GM20431 (cell line): ENCODE results near the gene ADAMTSL1.

Source experiments
- in situ Hi-C: fragments of 300-500 bp; cut with MseI, MboI; formaldehyde crosslinking; loops from one replicate; pipeline ENCODE4 v1.15.0; 2020; ENCODE audit warnings: low sequenced_read_pairs; ENCODE audit not compliant: unreplicated experiment

Gene ADAMTSL1

DNA sequence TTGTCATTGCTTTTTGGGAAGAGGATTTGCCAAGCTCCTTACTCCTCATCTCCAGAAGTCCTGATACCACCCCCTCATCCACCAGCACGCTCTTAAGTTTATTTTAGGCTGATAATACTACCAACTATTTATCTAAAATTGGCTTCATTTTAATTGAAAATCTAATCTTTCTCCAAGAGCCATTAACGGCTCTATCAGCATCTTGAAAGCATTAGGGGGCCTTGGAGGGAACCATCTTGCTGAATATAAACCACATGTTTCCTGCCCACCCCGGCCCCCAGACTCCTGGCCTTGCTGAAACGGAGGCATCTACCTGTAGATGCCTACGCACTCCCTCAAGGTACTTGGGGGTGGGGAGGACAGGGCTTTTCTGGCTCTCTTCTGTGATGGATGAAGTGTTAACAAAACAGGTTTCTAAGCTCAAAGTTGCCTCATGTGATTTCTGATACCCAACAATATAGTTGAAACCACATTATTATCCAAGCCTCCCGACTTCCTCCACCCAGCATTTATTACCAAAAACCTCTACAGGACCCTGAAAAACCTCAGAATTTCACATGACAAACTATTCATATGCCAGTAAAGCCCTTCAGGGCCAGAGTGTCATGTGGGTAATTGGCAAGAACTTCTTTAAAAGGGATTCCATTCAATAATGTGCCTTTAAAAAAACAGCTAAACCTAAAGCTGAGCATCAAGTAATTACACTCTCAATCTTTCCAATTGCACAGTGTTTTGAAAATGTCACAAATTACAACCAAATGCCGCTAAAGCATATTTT, 462.3 kb downstream of the ADAMTSL1 start:
- in situ Hi-C loops, result no loop called here

DNA sequence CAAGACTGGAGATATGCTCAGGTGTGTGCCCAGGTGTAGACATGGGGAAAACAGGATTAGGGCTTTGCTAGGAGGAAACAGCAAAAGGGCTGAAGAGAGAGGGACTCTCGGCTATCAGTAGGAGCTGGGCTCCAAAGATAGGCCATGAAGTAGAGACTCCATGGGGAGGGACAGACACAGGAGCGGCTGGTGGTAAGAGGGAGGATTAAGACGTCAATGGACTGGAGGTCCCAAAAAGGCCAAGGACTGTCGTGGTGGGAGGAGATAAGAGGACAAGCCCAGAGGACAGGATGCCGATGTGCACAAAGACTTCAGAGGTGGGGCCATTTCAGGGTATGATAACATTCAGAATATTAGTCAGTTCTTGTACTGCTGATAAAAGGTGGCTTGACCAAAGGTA, 466.0 kb downstream of the ADAMTSL1 start:
- in situ Hi-C loops, result no loop called here

DNA sequence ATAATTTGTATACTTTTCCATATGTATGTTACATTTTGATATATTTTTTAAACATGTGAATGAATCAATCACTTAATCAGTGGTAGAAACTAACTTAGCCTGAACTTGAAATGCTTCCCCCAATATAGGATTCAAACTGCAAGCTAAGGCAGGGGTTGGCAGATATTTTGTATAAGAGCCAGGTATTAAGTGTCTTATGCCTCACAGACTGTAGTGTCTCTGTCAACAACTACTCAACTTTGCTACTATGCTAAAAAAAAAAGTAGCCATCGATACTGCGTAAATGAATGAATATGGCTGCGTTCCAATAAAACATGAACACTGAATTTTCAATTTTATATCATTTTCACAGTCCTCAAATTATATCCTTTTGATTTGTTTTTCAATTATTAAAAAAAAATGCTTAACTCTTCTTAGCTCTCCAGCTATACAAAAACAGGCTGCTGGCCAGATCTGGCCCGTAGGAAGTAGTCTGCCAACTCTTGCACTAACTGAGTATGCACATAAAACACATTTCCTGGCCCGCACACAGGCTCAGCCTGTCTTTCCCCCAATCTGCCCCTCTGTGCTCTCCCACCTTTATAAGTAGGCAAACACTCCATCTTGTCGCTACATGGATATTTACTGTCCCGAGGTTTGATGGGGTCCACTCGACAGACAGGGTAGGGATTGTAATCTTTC, 467.2 kb downstream of the ADAMTSL1 start:
- in situ Hi-C loops, result no loop called here

DNA sequence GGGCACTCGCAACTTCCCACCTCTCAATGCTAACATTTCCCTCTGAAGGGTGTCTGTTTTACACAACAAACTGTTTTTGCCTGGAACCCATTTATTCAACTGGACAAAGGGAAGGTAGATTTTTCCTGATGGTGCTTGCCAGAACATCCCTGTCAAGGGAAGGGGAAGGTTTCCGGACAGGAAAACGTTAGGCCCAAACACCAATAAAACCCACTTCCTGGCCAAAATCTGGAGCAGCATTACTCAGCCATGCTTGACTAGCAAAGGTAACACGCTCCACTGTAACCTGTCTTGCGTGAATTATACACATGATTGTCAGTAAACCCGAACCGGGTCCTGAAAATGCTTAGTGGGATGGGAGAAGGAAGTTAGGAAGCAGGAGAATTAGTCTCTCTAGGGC, 468.8 kb downstream of the ADAMTSL1 start:
- in situ Hi-C loops, result no loop called here

DNA sequence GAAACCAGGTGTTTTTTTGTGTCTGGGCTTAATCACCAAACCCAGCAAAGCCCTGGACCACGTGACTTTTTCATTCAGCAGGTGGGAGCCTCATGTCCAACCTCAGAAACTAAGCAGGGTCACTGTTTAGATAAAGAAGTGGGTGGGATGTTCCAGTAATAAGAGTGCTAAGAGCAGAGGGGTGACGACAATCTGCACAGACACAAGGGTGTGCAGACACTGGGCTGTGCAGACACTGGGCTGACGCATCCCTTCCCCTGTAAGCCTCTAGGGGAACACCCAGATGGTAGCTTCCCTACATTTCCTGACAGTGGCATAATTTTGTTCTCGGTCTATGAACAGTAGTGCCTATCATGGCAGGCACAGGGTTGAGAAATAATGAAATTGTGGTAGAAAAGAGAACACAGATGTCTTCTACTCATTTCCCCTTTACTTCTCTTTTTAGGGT, 474.0 kb downstream of the ADAMTSL1 start:
- in situ Hi-C loops, result no loop called here

DNA sequence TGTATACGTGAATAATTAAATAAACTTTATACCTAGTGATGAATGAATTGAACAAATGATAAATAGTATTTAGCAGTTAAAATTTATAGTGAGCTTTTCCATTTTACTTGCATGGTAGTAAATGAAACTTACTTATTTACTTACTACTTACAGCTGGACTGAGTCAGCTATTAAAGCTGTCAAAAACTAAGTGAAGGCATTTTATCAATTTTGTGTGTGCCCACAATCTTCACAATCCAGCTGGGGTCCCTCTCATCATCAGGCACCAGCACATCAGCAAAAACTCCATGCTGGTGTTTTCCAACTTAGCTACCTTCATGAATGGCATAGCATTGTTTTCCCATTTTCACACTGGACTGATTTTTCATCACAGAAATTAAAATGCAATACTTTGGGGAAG, 478.0 kb downstream of the ADAMTSL1 start:
- in situ Hi-C loops, result no loop called here

DNA sequence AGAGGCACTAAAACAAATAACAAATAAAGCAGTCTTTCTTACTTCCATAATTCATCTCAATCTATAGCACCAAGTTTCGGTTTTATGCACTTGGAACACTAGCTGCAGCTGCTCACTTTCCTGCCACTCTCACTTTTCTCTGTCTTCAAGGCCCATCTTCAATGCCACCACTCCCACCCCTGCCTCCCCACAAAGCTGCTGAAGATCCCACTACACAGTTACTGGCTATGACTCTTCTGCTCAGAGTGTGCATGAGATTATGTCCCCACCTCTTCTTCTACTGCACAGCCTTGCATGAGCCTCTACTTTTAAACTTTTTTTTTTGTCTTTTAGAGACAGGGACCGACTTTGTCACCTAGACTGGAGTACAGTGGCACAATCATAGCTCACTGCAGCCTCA, 481.7 kb downstream of the ADAMTSL1 start:
- in situ Hi-C loops, result no loop called here
